GM18507 (cell line): ENCODE measurements around the gene PTPRN2.

ENCODE experiments used
- DNase-seq: peaks from one replicate; pipeline ENCODE4 v3.0.0; 2011; ENCODE audit warnings: low read depth; ENCODE audit not compliant: insufficient read length; ENCODE audit errors: extremely low spot score
- FAIRE-seq: peaks from 2 replicates; lab custom pipeline; 2011; peaks lifted over from hg19 to GRCh38; lab: Jason Lieb, UNC

PTPRN2 gene

GRCh38 chr7:158117341-158118222, 470.0 kb downstream of the PTPRN2 start:
- DNase-seq: no peak
- FAIRE-seq: no peak

DNA sequence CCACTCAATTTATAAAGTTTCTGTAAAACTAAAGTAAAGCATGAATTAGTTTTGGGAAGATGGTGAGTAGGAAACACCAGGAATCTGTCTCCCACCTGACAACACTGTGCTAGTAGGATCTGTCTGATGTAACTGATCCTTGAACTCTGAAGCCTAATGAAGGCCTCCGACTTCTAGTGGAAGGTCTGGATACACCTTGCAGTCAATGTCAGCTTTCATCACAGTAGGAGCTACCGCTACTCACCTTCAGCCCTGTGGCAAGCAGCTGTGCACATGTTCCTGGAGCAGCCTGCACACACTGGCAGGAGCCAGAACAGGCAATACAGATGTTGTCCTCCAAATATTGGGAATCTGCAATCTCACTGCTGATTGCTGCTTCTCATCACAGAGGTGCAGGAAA, 471.4 kb downstream of the PTPRN2 start:
- DNase-seq (no peak), FAIRE-seq (no peak)

GRCh38 chr7:158114056-158114850, 473.4 kb downstream of the PTPRN2 start:
- no peak for FAIRE-seq
- DNase-seq: no peak

DNA sequence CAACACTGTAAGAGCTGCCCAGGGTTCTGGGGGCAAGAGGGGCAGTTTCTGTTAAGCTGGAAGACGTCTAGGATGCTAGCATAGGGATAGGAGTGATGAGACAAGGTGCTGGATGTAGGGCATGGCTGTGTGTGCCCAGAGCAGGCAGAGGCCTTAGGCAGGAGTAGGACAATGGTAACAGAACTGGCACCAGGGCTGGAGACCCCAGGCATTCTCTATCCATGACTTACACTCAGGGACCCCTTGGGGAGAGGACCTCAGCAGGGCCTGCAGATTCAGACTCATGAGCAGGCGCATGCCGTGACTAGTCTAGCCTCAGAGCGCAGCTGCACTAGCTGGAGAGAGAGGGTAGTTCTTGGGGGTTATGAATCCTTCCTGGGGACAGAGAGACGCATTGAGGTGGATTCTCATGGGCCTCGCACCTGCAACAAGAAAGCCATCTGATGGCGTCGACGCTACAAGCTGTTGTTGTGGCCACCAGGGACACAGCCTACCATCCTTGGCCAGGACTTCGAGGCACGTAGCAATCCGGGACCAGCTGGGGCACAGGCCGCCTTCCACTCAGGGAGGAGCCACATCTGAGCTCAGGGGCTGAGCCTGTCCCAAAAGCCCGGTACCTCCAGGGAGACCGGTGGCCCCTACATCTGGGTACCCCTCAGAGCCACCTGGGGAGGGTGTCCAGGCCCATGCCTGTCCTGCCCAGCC, 474.1 kb downstream of the PTPRN2 start:
- FAIRE-seq (no peak), DNase-seq (no peak)

DNA sequence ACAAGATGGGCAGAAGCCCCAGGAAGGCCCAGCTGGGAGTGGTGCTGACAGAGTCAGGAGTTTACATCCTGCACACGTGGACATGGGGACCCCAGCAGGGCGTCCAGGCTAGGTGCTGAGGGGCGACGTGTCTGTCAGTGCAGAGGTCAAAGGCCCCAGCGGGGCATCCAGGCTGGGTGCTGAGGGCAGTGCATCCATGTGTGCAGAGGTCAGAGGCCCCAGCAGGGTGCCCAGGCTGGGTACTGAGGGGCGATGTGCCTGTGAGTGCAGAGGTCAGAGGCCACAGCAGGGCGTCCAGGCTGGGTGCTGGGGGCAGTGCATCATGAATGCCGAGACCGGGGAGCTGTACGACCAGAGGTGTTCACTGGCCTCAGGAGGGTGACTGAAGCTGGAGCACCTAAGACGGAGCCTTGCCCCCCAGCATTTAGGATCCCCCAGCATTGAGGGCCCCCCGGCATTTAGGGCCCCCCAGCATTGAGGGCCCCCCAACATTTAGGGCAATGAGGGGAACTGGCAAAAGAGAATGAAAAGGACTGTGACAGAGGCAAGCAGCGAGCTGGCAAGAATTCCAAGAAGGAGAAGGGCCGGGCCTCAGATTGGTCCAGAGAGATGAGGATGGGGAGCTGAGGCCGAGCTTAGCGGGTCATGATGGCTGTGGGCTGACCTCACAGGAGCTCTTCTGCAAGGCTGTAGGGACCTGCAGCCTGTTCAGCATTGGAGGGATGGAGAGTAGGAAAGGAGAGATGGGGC, 474.9 kb downstream of the PTPRN2 start:
- no peak for DNase-seq
- FAIRE-seq: no peak

GRCh38 chr7:158111906-158112570, 475.6 kb downstream of the PTPRN2 start:
- no peak for DNase-seq
- no peak for FAIRE-seq

DNA sequence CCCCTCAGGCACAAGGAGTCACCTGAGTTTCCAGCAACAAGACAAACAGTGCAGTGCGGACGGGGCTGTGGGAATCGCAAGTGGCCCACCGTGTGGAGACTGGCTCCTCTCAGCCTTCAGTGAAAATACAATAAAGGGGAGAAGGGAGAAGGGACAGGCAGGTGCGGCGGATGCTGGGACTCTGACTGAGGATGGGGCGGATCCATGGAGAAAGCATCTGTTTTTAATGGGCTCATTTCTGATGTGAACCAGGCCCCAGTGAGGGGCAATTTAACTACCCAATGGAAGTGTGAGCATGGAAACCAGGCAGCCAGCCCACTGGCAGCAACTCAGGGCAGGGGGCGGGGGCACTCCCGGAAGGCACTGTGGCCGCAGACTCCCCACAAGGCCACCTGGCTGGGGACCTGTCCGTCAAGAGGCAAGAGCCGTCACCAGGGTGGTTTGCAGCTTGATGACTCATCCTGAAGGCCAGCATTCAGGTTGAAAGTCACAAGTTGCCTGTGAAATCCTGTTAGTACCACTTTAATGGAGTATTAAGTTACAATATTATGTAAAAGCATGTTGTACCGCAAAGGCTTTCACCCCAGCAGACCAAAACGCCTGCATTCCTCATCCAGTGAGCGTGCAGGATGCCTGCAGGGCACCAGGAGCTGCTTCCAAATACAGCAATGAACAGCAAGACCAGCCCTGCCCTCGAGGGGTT, 476.4 kb downstream of the PTPRN2 start:
- DNase-seq (no peak), FAIRE-seq (no peak)

DNA sequence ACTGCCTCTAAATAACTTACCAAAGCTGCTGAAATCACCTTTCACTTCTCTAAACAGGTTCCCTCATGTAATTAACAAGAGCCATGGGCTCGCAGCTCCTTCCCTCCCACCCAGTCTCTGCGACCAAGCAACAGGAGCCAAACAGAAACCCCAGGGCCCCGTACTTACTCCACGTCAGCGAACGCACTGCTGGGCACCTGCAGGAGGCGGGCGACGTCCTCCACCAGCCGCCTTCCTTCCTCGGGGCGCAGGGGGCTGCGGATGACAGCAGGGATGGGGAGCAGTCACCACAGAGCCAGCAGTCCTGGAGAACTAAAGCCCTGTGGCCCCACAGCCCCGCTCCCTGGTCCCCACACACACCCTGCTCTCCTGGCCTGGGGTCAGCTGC, 477.0 kb downstream of the PTPRN2 start:
- DNase-seq (no peak), FAIRE-seq (no peak)

DNA sequence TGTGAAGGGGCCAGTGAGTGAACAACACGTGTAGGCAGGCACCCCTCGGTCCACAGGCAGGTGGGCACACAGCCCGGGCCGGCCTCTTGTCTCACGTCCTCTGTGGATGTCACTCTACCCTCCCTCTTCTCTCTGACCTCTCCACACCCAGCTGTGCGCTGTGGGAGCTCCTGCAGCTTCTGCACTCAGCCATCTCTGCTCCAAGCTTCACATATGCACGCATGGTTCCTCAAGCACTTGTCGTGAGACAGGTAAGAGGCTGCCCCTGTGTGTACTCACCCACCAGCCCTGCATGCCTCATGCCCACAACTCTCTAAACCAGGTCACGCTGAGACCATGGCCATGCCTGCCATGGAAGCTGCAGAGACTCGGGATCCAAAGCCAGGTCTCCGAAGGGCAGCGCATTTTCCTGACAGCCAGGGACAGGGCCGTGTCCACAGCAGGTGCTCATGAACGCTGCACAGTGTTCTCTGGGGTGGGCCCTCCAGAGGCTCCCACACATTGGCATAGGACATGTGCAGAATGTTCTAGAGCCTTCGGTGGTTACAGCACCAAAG, 477.5 kb downstream of the PTPRN2 start:
- DNase-seq: no peak
- no peak for FAIRE-seq

GRCh38 chr7:158109364-158110033, 478.1 kb downstream of the PTPRN2 start:
- DNase-seq: no peak
- no peak for FAIRE-seq

DNA sequence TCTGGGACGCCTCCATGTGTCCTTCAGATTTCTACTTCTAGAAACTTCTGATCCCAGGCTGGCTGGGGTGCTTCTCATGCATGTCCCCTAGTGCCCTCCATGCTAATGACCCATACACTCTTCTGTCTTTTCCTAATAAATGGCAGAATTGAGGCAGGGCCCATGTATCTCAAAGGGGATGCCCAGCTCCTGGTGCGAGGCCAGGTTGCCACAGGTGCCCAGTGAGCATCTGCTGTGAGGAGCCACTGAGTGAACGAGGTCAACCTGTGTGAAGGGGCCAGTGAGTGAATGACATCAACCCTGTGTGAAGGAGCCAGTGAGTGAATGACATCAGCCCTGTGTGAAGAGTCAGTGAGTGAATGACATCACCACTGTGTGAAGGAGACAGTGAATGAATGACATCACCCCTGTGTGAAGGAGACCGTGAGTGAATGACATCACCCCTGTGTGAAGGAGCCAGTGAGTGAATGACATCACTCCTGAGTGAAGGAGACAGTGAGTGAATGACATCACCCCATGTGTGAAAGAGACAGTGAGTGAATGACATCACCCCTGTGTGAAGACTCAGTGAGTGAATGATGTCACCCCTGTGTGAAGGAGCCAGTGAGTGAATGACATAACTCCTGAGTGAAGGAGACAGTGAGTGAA, 478.9 kb downstream of the PTPRN2 start:
- DNase-seq: no peak
- no peak for FAIRE-seq

GRCh38 chr7:158107806-158108205, 479.8 kb downstream of the PTPRN2 start:
- DNase-seq (no peak), FAIRE-seq (no peak)

GRCh38 chr7:158106272-158106671, 481.4 kb downstream of the PTPRN2 start:
- no peak for DNase-seq
- FAIRE-seq: no peak

DNA sequence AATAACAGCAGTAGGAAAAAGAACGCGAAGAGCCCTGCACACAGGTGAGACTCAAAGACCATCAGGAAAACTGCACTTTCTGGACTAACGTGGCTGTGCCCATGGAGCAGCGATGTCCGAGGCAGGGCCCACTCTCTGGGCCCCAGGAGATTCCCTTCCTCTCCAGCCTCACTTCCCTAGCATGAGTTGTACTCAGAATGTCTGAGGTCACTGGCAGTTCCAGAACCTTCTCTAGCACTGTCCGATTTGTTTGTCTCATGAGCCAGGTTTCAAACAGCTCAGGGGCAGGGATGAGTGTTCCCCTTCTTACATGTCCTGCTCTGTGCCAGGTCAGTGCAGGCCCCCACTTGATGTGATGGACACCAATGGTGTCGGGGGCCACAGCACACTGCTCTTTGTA, 484.2 kb downstream of the PTPRN2 start:
- DNase-seq (no peak), FAIRE-seq (no peak)

DNA sequence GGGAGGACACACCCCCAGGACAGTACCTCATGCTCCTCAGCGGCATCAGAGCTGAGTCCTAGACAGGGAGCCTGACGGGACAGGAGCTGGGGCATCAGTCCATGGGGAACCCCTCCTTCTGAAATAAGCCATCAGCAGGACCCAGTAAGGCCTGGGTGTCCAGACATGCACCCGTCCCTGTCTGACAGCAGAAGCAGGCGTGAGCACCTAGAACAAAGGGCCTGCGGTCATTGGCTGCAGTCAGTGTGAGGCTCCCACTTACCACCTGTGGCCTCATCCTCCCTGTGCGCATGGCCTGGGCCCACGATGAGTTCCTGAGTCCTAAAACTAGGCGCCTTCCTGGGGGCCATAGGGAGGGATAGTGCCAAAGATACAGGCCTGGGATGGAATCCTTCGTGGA, 484.7 kb downstream of the PTPRN2 start:
- DNase-seq (no peak), FAIRE-seq (no peak)

GRCh38 chr7:158101821-158102450, 485.7 kb downstream of the PTPRN2 start:
- DNase-seq (no peak), FAIRE-seq (no peak)
